ENCODE results near the gene LKAAEAR1.

LKAAEAR1 gene

GRCh38 chr20:64035066-64035932, 48.9 kb downstream of the LKAAEAR1 start:
- no peak for DNase-seq

- DNase-seq = no peak
These were observed 50.2 kb downstream of the LKAAEAR1 start for GRCh38 chr20:64033981-64034493.

Measured in activated CD4-positive, alpha-beta T cell treated with anti-CD3 and anti-CD28 coated beads for 4 hours (primary cell).